Pancreas (tissue), 10 donors: ENCODE measurements around the gene STPG1. TPM values are rescaled to one million over a fixed set of nuclear protein-coding genes. Genes with fewer than 3 reads are reported as not detected.

ENCODE experiments used
- ATAC-seq, 4 donors: fragments of 200-7000 bp; cut with Tn5 transposase; one replicate each; pipeline versions ENCODE4 v1.8.0 to v1.9.1; 2020; ENCODE audit warnings: mild to moderate bottlenecking in 4 of 4, moderate library complexity in 4 of 4
- DNase-seq, 6 donors: peaks; one replicate each; pipeline ENCODE4 v3.0.0-alpha.2; 2020
- FAIRE-seq: peaks from 2 replicates; lab custom pipeline; 2012; peaks lifted over from hg19 to GRCh38; lab: Jason Lieb, UNC
- H3K27ac ChIP-seq, 4 donors: fragments of 200-600 bp; sonication (generic); 1 replicate in 3 of 4; 2 replicates in 1 of 4; pipeline versions ENCODE4 v1.5.0 to v1.8.0; 2020
- H3K27me3 ChIP-seq, 4 donors: fragments of 200-600 bp; one replicate each; pipeline ENCODE4 v1.8.0; 2021
- H3K36me3 ChIP-seq, 3 donors: fragments of 200-600 bp; sonication (generic) in 1 of 3; one replicate each; pipeline versions ENCODE4 v1.5.0 to v1.8.0; 2020 to 2021
- H3K4me1 ChIP-seq, 3 donors: fragments of 200-600 bp; one replicate each; pipeline ENCODE4 v1.8.0; 2021
- H3K4me3 ChIP-seq, 4 donors: fragments of 200-600 bp; sonication (generic) in 2 of 4; one replicate each; pipeline versions ENCODE4 v1.5.0 to v1.8.0; 2020 to 2021
- H3K9me3 ChIP-seq, 4 donors: fragments of 200-600 bp; one replicate each; pipeline ENCODE4 v1.8.0; 2021
- WGBS, 2 donors: extraction: QIAGEN DNeasy Blood & Tissue Kit; methylation state at CpG; one replicate each; pipeline ENCODE4 v1.1.7; 2013; 5-methylcytosine and 5-hydroxymethylcytosine counted together
- intact Hi-C, 3 donors: fragments of 100-400 bp; cut with DNase I; formaldehyde crosslinking; loops; one replicate each; pipeline versions ENCODE4 v1.11.1 to v1.14.2; 2022
- polyA plus RNA-seq, 2 donors: library from polyadenylated mRNA; stranded (reverse); fragments of 200-250 nt; gene quantifications; one replicate each; pipeline ENCODE4 v1.2.3, GENCODE V29; 2013
- total RNA-seq, 6 donors: library from RNA; stranded (reverse); fragmentation: NEBNext Ultra II Directional in 4 of 6; extraction: Animal tissue kit (Norgen Biotek cat#: 25700) in 4 of 6; gene quantifications; one replicate each; pipeline versions ENCODE4 v1.2.1 to v1.2.4, GENCODE V29; 2021 to 2023
- TF ChIP-seq, protein P1 (sequence below), 4 donors: fragments of 200-600 bp; sonication (generic) in 3 of 4; IDR thresholded peaks; one replicate each; pipeline versions ENCODE4 v1.5.0 to v1.8.0; 2021; ENCODE audit warnings: antibody characterized with exemption in 4 of 4
- donor health status: healthy with polysubstance abuse.
- donor health status: DM: no; HTN: no; CAD: no; lungs with moderate emphysema.
- donor health status: DM: no; HTN: no; CAD: no.
- donor health status: control.
- donor health status: control.
- donor health status: Bipolar disorder and iron deficiency.
- donor health status: DM: yes; HTN: yes; CAD: no.
- donor health status: DM: no; HTN: no; CAD: no.
- donor health status: DM: no; HTN: no; CAD: no.
- donor health status: DM: yes; HTN: yes; CAD: no.

STPG1 gene
- total and polyA plus RNA-seq, 8 donors: 2.7 to 6.3 (median 3.5) TPM

DNA sequence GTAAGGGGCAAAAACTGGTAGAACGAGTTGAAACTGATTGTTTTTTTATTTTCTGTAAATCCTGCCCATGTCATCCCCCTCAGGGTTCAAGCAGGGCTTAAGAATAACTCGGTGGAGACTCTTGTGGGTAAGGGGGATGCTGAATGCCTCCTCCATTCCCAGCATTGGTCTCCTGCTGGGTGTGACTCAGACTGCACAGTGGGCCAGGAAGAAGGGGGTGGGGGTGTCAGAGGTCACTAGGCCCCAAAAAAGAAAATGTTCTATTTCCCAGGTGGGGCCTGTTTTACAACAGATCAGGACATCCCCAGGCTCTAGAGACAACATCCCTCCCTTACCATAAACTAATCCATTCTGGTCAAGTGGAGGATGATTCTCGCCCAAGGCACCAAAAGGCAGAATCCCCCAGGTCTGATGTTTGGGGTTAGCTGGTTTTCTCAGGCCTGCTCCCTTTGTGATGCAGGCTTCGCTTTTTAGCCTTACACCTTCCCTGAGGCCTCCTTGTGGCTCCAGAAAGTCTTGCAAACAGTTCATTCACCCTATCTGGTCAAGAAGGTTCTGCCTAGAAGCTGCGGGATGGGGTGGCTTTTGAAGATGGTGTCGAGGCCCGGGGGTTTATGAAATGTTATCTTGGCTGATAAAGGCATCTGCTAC is 105.1 kb downstream of the STPG1 start:
- WGBS, 2 donors: 70 to 85% methylated on average over 7 of the region's 7 CpGs
- Histone ChIP-seq H3K4me3 (no peak overlapping the region), H3K36me3 (no peaks in the 10 kb centered on the region), H3K9me3 (no peaks in the 10 kb centered on the region), H3K4me1 (no peaks in the 10 kb centered on the region), H3K27ac (no peak overlapping the region), H3K27me3 (no peaks in the 10 kb centered on the region)
- TF ChIP-seq, protein P1, sequence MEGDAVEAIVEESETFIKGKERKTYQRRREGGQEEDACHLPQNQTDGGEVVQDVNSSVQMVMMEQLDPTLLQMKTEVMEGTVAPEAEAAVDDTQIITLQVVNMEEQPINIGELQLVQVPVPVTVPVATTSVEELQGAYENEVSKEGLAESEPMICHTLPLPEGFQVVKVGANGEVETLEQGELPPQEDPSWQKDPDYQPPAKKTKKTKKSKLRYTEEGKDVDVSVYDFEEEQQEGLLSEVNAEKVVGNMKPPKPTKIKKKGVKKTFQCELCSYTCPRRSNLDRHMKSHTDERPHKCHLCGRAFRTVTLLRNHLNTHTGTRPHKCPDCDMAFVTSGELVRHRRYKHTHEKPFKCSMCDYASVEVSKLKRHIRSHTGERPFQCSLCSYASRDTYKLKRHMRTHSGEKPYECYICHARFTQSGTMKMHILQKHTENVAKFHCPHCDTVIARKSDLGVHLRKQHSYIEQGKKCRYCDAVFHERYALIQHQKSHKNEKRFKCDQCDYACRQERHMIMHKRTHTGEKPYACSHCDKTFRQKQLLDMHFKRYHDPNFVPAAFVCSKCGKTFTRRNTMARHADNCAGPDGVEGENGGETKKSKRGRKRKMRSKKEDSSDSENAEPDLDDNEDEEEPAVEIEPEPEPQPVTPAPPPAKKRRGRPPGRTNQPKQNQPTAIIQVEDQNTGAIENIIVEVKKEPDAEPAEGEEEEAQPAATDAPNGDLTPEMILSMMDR (IDR thresholded peaks at IDR 0.05): no peak
- no peak for ATAC-seq
- no peak for DNase-seq
- FAIRE-seq: no peak
- intact Hi-C loops: no loop called here

Other genes starting within 250 kb of the STPG1 start
- 1 to 10 TPM; 3.0 to 8.4 (median 4.7) TPM for gene IFNLR1, start 226.5 kb downstream of the STPG1 start, total RNA-seq
- 1 to 10 TPM; 2.3 to 3.4 TPM for gene IFNLR1, start 226.5 kb downstream of the STPG1 start, polyA plus RNA-seq
- under 1 TPM; 0.16 to 0.86 (median 0.47) TPM for gene GRHL3, start 94.4 kb downstream of the STPG1 start, total RNA-seq
- gene GRHL3, start 94.4 kb downstream of the STPG1 start, polyA plus RNA-seq: under 1 TPM; 0.11 to 0.33 TPM
- 10 to 100 TPM; 16.1 to 25.4 (median 19.3) TPM for gene NIPAL3, start 2.0 kb upstream of the STPG1 start, total RNA-seq
- gene NIPAL3, start 2.0 kb upstream of the STPG1 start, polyA plus RNA-seq: 1 to 10 TPM; 7.2 to 8.5 TPM
- gene RCAN3, start 89.1 kb upstream of the STPG1 start, total RNA-seq: 10 to 100 TPM; 11.5 to 14.2 (median 12.4) TPM
- 10 to 100 TPM in 1 of 2 donors, 1 to 10 TPM in 1; 4.0 to 11.6 TPM for gene RCAN3, start 89.1 kb upstream of the STPG1 start, polyA plus RNA-seq
- 10 to 100 TPM in 3 of 6 donors, 1 to 10 TPM in 3; 6.9 to 24.7 (median 11.8) TPM for gene NCMAP, start 142.3 kb upstream of the STPG1 start, total RNA-seq
- gene NCMAP, start 142.3 kb upstream of the STPG1 start, polyA plus RNA-seq: 1 to 10 TPM; 6.3 to 9.7 TPM
- 10 to 100 TPM; 45.5 to 71.3 (median 57.3) TPM for gene SRRM1, start 229.5 kb upstream of the STPG1 start, total RNA-seq
- 10 to 100 TPM; 34.3 to 54.6 TPM for gene SRRM1, start 229.5 kb upstream of the STPG1 start, polyA plus RNA-seq